ENCODE measurements around the gene ARHGEF16.

Gene ARHGEF16

GRCh38 chr1:3496916-3497315 lies 42.5 kb downstream of the ARHGEF16 start:
- Histone ChIP-seq H3K4me3 (ENCODE audit: insufficient read depth, low read depth, low read length) (no peak overlapping the region), H3K9me3 (ENCODE audit: control insufficient read depth, low read length) (no peaks in the 10 kb centered on the region), H3K27ac (ENCODE audit: insufficient read depth, low read depth, low read length, poor library complexity, severe bottlenecking) (no peak overlapping the region), H3K4me1 (ENCODE audit: control insufficient read depth, insufficient read depth, low read length) (no peaks in the 10 kb centered on the region), H3K36me3 (ENCODE audit: control insufficient read depth, insufficient read depth, low read length) (no peaks in the 10 kb centered on the region), H3K27me3 (ENCODE audit: control insufficient read depth, insufficient read depth, low read length, poor library complexity, severe bottlenecking) (no peaks in the 10 kb centered on the region)
- 95 to 96% methylated on average over 20 of the region's 20 CpGs for WGBS, 2 experiments

GRCh38 chr1:3497521-3497920 lies 43.1 kb downstream of the ARHGEF16 start:
- H3K9me3 ChIP-seq (ENCODE audit: control insufficient read depth, low read length): no peaks in the 10 kb centered on the region
- no peak overlapping the region for H3K4me3 ChIP-seq (ENCODE audit: insufficient read depth, low read depth, low read length)
- H3K36me3 ChIP-seq (ENCODE audit: control insufficient read depth, insufficient read depth, low read length): no peaks in the 10 kb centered on the region
- H3K4me1 ChIP-seq (ENCODE audit: control insufficient read depth, insufficient read depth, low read length): no peaks in the 10 kb centered on the region
- H3K27ac ChIP-seq (ENCODE audit: insufficient read depth, low read depth, low read length, poor library complexity, severe bottlenecking): no peak overlapping the region
- H3K27me3 ChIP-seq (ENCODE audit: control insufficient read depth, insufficient read depth, low read length, poor library complexity, severe bottlenecking): no peaks in the 10 kb centered on the region
- WGBS, 2 experiments: 85 to 87% methylated on average over 19 of the region's 19 CpGs

GRCh38 chr1:3498246-3498930 lies 43.9 kb downstream of the ARHGEF16 start:
- Histone ChIP-seq H3K36me3 (ENCODE audit: control insufficient read depth, insufficient read depth, low read length) (no peaks in the 10 kb centered on the region), H3K27me3 (ENCODE audit: control insufficient read depth, insufficient read depth, low read length, poor library complexity, severe bottlenecking) (no peaks in the 10 kb centered on the region), H3K9me3 (ENCODE audit: control insufficient read depth, low read length) (no peaks in the 10 kb centered on the region), H3K4me1 (ENCODE audit: control insufficient read depth, insufficient read depth, low read length) (no peaks in the 10 kb centered on the region), H3K4me3 (ENCODE audit: insufficient read depth, low read depth, low read length) (no peak overlapping the region), H3K27ac (ENCODE audit: insufficient read depth, low read depth, low read length, poor library complexity, severe bottlenecking) (no peak overlapping the region)
- WGBS, 2 experiments: 91% methylated on average over 26 of the region's 26 CpGs

GRCh38 chr1:3498986-3499385 lies 44.5 kb downstream of the ARHGEF16 start:
- no peaks in the 10 kb centered on the region for H3K4me1 ChIP-seq (ENCODE audit: control insufficient read depth, insufficient read depth, low read length)
- no peaks in the 10 kb centered on the region for H3K27me3 ChIP-seq (ENCODE audit: control insufficient read depth, insufficient read depth, low read length, poor library complexity, severe bottlenecking)
- 94% methylated on average over 8 of the region's 8 CpGs for WGBS, 2 experiments
- H3K4me3 ChIP-seq (ENCODE audit: insufficient read depth, low read depth, low read length): no peak overlapping the region
- H3K27ac ChIP-seq (ENCODE audit: insufficient read depth, low read depth, low read length, poor library complexity, severe bottlenecking): no peak overlapping the region
- H3K36me3 ChIP-seq (ENCODE audit: control insufficient read depth, insufficient read depth, low read length): no peaks in the 10 kb centered on the region
- no peaks in the 10 kb centered on the region for H3K9me3 ChIP-seq (ENCODE audit: control insufficient read depth, low read length)

- Histone ChIP-seq H3K27ac (ENCODE audit: insufficient read depth, low read depth, low read length, poor library complexity, severe bottlenecking) (no peak overlapping the region), H3K36me3 (ENCODE audit: control insufficient read depth, insufficient read depth, low read length) (no peaks in the 10 kb centered on the region), H3K4me3 (ENCODE audit: insufficient read depth, low read depth, low read length) (no peak overlapping the region), H3K4me1 (ENCODE audit: control insufficient read depth, insufficient read depth, low read length) (no peaks in the 10 kb centered on the region), H3K9me3 (ENCODE audit: control insufficient read depth, low read length) (no peaks in the 10 kb centered on the region), H3K27me3 (ENCODE audit: control insufficient read depth, insufficient read depth, low read length, poor library complexity, severe bottlenecking) (no peaks in the 10 kb centered on the region)
- WGBS, 2 experiments: 88 to 89% methylated on average over 22 of the region's 22 CpGs
Observed at GRCh38 chr1:3499611-3500010, 45.1 kb downstream of the ARHGEF16 start.

- H3K27ac ChIP-seq (ENCODE audit: insufficient read depth, low read depth, low read length, poor library complexity, severe bottlenecking): no peak overlapping the region
- H3K27me3 ChIP-seq (ENCODE audit: control insufficient read depth, insufficient read depth, low read length, poor library complexity, severe bottlenecking): no peaks in the 10 kb centered on the region
- whole genome bisulfite sequencing, 2 experiments: 95% methylated on average over 32 of the region's 32 CpGs
- H3K4me1 ChIP-seq (ENCODE audit: control insufficient read depth, insufficient read depth, low read length): no peaks in the 10 kb centered on the region
- H3K4me3 ChIP-seq (ENCODE audit: insufficient read depth, low read depth, low read length): no peak overlapping the region
- H3K36me3 ChIP-seq (ENCODE audit: control insufficient read depth, insufficient read depth, low read length): no peaks in the 10 kb centered on the region
- H3K9me3 ChIP-seq (ENCODE audit: control insufficient read depth, low read length): no peaks in the 10 kb centered on the region
Observed at GRCh38 chr1:3500265-3500835, 45.9 kb downstream of the ARHGEF16 start.

- WGBS, 2 experiments: 87% methylated on average over 17 of the region's 17 CpGs
- Histone ChIP-seq H3K9me3 (ENCODE audit: control insufficient read depth, low read length) (no peaks in the 10 kb centered on the region), H3K27me3 (ENCODE audit: control insufficient read depth, insufficient read depth, low read length, poor library complexity, severe bottlenecking) (no peaks in the 10 kb centered on the region), H3K4me1 (ENCODE audit: control insufficient read depth, insufficient read depth, low read length) (no peaks in the 10 kb centered on the region), H3K27ac (ENCODE audit: insufficient read depth, low read depth, low read length, poor library complexity, severe bottlenecking) (no peak overlapping the region), H3K36me3 (ENCODE audit: control insufficient read depth, insufficient read depth, low read length) (no peaks in the 10 kb centered on the region), H3K4me3 (ENCODE audit: insufficient read depth, low read depth, low read length) (no peak overlapping the region)
Observed at GRCh38 chr1:3501437-3501836, 47.0 kb downstream of the ARHGEF16 start.

- H3K9me3 ChIP-seq (ENCODE audit: control insufficient read depth, low read length): no peaks in the 10 kb centered on the region
- no peaks in the 10 kb centered on the region for H3K4me1 ChIP-seq (ENCODE audit: control insufficient read depth, insufficient read depth, low read length)
- H3K36me3 ChIP-seq (ENCODE audit: control insufficient read depth, insufficient read depth, low read length): no peaks in the 10 kb centered on the region
- H3K4me3 ChIP-seq (ENCODE audit: insufficient read depth, low read depth, low read length): no peak overlapping the region
- WGBS, 2 experiments: 60% methylated on average over 26 of the region's 26 CpGs
- no peaks in the 10 kb centered on the region for H3K27me3 ChIP-seq (ENCODE audit: control insufficient read depth, insufficient read depth, low read length, poor library complexity, severe bottlenecking)
- no peak overlapping the region for H3K27ac ChIP-seq (ENCODE audit: insufficient read depth, low read depth, low read length, poor library complexity, severe bottlenecking)
Observed at GRCh38 chr1:3501856-3502640, 47.6 kb downstream of the ARHGEF16 start.

- H3K4me1 ChIP-seq (ENCODE audit: control insufficient read depth, insufficient read depth, low read length): no peaks in the 10 kb centered on the region
- no peaks in the 10 kb centered on the region for H3K36me3 ChIP-seq (ENCODE audit: control insufficient read depth, insufficient read depth, low read length)
- H3K9me3 ChIP-seq (ENCODE audit: control insufficient read depth, low read length): no peaks in the 10 kb centered on the region
- 87 to 89% methylated on average over 22 of the region's 22 CpGs for WGBS, 2 experiments
- H3K27ac ChIP-seq (ENCODE audit: insufficient read depth, low read depth, low read length, poor library complexity, severe bottlenecking): no peak overlapping the region
- no peaks in the 10 kb centered on the region for H3K27me3 ChIP-seq (ENCODE audit: control insufficient read depth, insufficient read depth, low read length, poor library complexity, severe bottlenecking)
- H3K4me3 ChIP-seq (ENCODE audit: insufficient read depth, low read depth, low read length): no peak overlapping the region
Observed at GRCh38 chr1:3502641-3503524, 48.4 kb downstream of the ARHGEF16 start.

GRCh38 chr1:3503525-3503886 lies 49.0 kb downstream of the ARHGEF16 start:
- Histone ChIP-seq H3K27me3 (ENCODE audit: control insufficient read depth, insufficient read depth, low read length, poor library complexity, severe bottlenecking) (no peaks in the 10 kb centered on the region), H3K27ac (ENCODE audit: insufficient read depth, low read depth, low read length, poor library complexity, severe bottlenecking) (no peak overlapping the region), H3K36me3 (ENCODE audit: control insufficient read depth, insufficient read depth, low read length) (no peaks in the 10 kb centered on the region), H3K4me1 (ENCODE audit: control insufficient read depth, insufficient read depth, low read length) (no peaks in the 10 kb centered on the region), H3K4me3 (ENCODE audit: insufficient read depth, low read depth, low read length) (no peak overlapping the region), H3K9me3 (ENCODE audit: control insufficient read depth, low read length) (no peaks in the 10 kb centered on the region)
- 86 to 87% methylated on average over 8 of the region's 8 CpGs for whole genome bisulfite sequencing, 2 experiments

Measured in ectodermal cell (in vitro differentiated cells).